K562 (cell line): ENCODE results near the gene TRIOBP. TPM values are rescaled to one million over a fixed set of nuclear protein-coding genes. Genes with fewer than 3 reads are reported as not detected.

ENCODE experiments used
- CREBBP ChIP-seq: IDR thresholded peaks from one replicate; pipeline ENCODE4 v1.6.1; 2012; ENCODE audit warnings: low read depth, mild to moderate bottlenecking, control low read depth, inconsistent platforms, low read length
- CTBP1 ChIP-seq: fragments of 450-650 bp; IDR thresholded peaks from 2 replicates; pipeline ENCODE4 v1.6.1; 2016; ENCODE audit warnings: borderline replicate concordance
- FOXA1 ChIP-seq: fragments of 450-650 bp; IDR thresholded peaks from 2 replicates; pipeline ENCODE4 v1.6.1; 2016; ENCODE audit warnings: mild to moderate bottlenecking, borderline replicate concordance
- NFRKB ChIP-seq: fragments of 450-650 bp; IDR thresholded peaks from 2 replicates; pipeline ENCODE4 v1.6.1; 2016; ENCODE audit warnings: low read depth
- NKRF ChIP-seq: fragments of 450-650 bp; IDR thresholded peaks from 2 replicates; pipeline ENCODE4 v1.6.1; 2016; ENCODE audit warnings: borderline replicate concordance
- NR2C2 ChIP-seq, 2 experiments: fragments of 200-800 bp in 1 of 2; sonication (Bioruptor generic) in 1 of 2; sonication (generic) in 1 of 2; formaldehyde crosslinking in 1 of 2; IDR thresholded peaks; 2 replicates each; pipeline versions ENCODE4 v1.6.1 to v1.8.0; 2016 to 2022; ENCODE audit warnings: mild to moderate bottlenecking in 1 of 2, missing compliant biosample characterization in 1 of 2, missing genetic modification characterization in 1 of 2, missing genetic modification reagents in 1 of 2
- PRDM10 ChIP-seq: fragments of 450-650 bp; IDR thresholded peaks from 2 replicates; pipeline ENCODE4 v1.6.1; 2018; ENCODE audit not compliant: partially characterized antibody
- SP1 ChIP-seq: sonication (generic); formaldehyde crosslinking; IDR thresholded peaks from 2 replicates; pipeline ENCODE4 v1.8.1; 2022; ENCODE audit warnings: mild to moderate bottlenecking, missing genetic modification reagents
- TBL1XR1 ChIP-seq, 2 experiments: IDR thresholded peaks; 2 replicates each; pipeline ENCODE4 v1.6.1; 2012; ENCODE audit warnings: improper control_type of control experiment in 2 of 2, low read length in 2 of 2, mild to moderate bottlenecking in 1 of 2
- TCF3 ChIP-seq: sonication (generic); formaldehyde crosslinking; IDR thresholded peaks from 2 replicates; pipeline ENCODE4 v1.4.0; 2020; ENCODE audit warnings: mild to moderate bottlenecking, missing genetic modification reagents
- ZFP91 ChIP-seq: sonication (generic); formaldehyde crosslinking; IDR thresholded peaks from 2 replicates; pipeline ENCODE4 v1.8.0; 2022; ENCODE audit warnings: mild to moderate bottlenecking, missing genetic modification reagents
- ZNF121 ChIP-seq: sonication (generic); formaldehyde crosslinking; conservative IDR thresholded peaks from 2 replicates; pipeline ENCODE4 v1.8.0; 2022; ENCODE audit warnings: missing genetic modification reagents
- polyA plus RNA-seq, 8 experiments: library from polyadenylated mRNA; depleted of rRNA in 4 of 8; stranded (reverse) in 5 of 8; unstranded in 3 of 8; fragments of >200 nt; fragmentation: Nextera tagmentation in 2 of 8; fragmentation: Illumina TruSeq in 1 of 8; extraction: Ambion mirVana in 2 of 8; extraction: Trizol in 1 of 8; gene quantifications; 2 replicates each; pipeline versions ENCODE4 v1.2.1 to v1.2.3, GENCODE V29; 2011 to 2014; ENCODE audit warnings: inconsistent platforms in 1 of 8, missing spikeins in 1 of 8
- total RNA-seq, 7 experiments: library from RNA; depleted of rRNA in 6 of 7; stranded (reverse); fragments of >200 nt in 6 of 7; fragmentation: Illumina TruSeq in 2 of 7; extraction: Trizol in 2 of 7; gene quantifications; 2 replicates each; pipeline versions ENCODE4 v1.2.1 to v1.2.3, GENCODE V29; 2011 to 2021; ENCODE audit warnings: low replicate concordance in 1 of 7

The TRIOBP gene
- total and polyA plus RNA-seq, 9 of the 15 experiments (the other 6 are each of a cell fraction or from before 2014, with no cell fraction given) = 0.24 to 13.8 (median 5.5) TPM

- TF ChIP-seq ZFP91 (CRISPR knock-in tag) (no peak), NKRF (no peak), CTBP1 (0 out of 2 replicates have a peak, but pooled peaks have one; percentile 34), TBL1XR1 (IDR thresholded peaks at IDR 0.05; ENCODE audit: low read length in 2 of 2) (no peak), CREBBP (no peak), FOXA1 (no peak), ZNF121 (CRISPR knock-in tag) (no peak), PRDM10 (peak; percentile 9), SP1 (CRISPR knock-in tag) (peak; percentile 50; the same call in 1 of the 2 replicates), TCF3 (CRISPR knock-in tag) (no peak), NFRKB (no peak), NR2C2 (CRISPR knock-in tag; IDR thresholded peaks at IDR 0.05) (no peak), NR2C2 (tag; IDR thresholded peaks at IDR 0.05) (no peak)
These were observed at the start of gene TRIOBP (continued) for GRCh38 chr22:37696657-37697537.
